Retina (tissue), 1 donor: ENCODE measurements around the gene HPS1.

ENCODE experiments used
- DNase-seq: peaks from one replicate; pipeline ENCODE4 v3.0.0-alpha.2; 2016

The HPS1 gene

GRCh38 chr10:98463976-98464754 lies 17.4 kb upstream of the HPS1 start:
- DNase-seq: no peak

- DNase-seq: no peak
Observed at GRCh38 chr10:98463016-98463415, 16.3 kb upstream of the HPS1 start.

GRCh38 chr10:98461500-98461842 lies 14.7 kb upstream of the HPS1 start:
- no peak for DNase-seq

GRCh38 chr10:98460837-98461499 lies 14.2 kb upstream of the HPS1 start:
- no peak for DNase-seq

GRCh38 chr10:98458809-98459784 lies 12.4 kb upstream of the HPS1 start:
- DNase-seq: peak; percentile 54

GRCh38 chr10:98457721-98458120 lies 11.0 kb upstream of the HPS1 start:
- DNase-seq: no peak

GRCh38 chr10:98456686-98457482 lies 10.1 kb upstream of the HPS1 start:
- DNase-seq: no peak

- DNase-seq: no peak
Observed at GRCh38 chr10:98456043-98456570, 9.4 kb upstream of the HPS1 start.

GRCh38 chr10:98453729-98454128 lies 7.0 kb upstream of the HPS1 start:
- no peak for DNase-seq

GRCh38 chr10:98450618-98451017 lies 3.9 kb upstream of the HPS1 start:
- no peak for DNase-seq

- DNase-seq: no peak
Observed at GRCh38 chr10:98449287-98449686, 2.6 kb upstream of the HPS1 start.

- DNase-seq: peak; percentile 71
Observed at GRCh38 chr10:98446151-98446660, 529 bp downstream of the HPS1 start.

- no peak for DNase-seq
Observed at GRCh38 chr10:98445200-98445812, 1.4 kb downstream of the HPS1 start.

- DNase-seq: no peak
Observed at GRCh38 chr10:98444314-98445006, 2.3 kb downstream of the HPS1 start.

GRCh38 chr10:98438715-98439114 lies 8.0 kb downstream of the HPS1 start:
- no peak for DNase-seq

GRCh38 chr10:98436704-98437103 lies 10.0 kb downstream of the HPS1 start:
- DNase-seq: no peak

- DNase-seq: no peak
Observed at GRCh38 chr10:98435178-98435577, 11.6 kb downstream of the HPS1 start.

- DNase-seq: no peak
Observed at GRCh38 chr10:98433881-98434732, 12.6 kb downstream of the HPS1 start.

GRCh38 chr10:98433371-98433770 lies 13.4 kb downstream of the HPS1 start:
- no peak for DNase-seq

- no peak for DNase-seq
Observed at GRCh38 chr10:98432330-98432729, 14.4 kb downstream of the HPS1 start.
